ENCODE measurements around the gene CACNA1C.

The CACNA1C gene

GRCh38 chr12:2347844-2348481 lies 295.2 kb downstream of the CACNA1C start:
- DNase-seq (ENCODE audit: low read depth), result no peak
- H3K4me3 ChIP-seq (ENCODE audit: low read length), result no peak overlapping the region
- TF ChIP-seq, protein P1, sequence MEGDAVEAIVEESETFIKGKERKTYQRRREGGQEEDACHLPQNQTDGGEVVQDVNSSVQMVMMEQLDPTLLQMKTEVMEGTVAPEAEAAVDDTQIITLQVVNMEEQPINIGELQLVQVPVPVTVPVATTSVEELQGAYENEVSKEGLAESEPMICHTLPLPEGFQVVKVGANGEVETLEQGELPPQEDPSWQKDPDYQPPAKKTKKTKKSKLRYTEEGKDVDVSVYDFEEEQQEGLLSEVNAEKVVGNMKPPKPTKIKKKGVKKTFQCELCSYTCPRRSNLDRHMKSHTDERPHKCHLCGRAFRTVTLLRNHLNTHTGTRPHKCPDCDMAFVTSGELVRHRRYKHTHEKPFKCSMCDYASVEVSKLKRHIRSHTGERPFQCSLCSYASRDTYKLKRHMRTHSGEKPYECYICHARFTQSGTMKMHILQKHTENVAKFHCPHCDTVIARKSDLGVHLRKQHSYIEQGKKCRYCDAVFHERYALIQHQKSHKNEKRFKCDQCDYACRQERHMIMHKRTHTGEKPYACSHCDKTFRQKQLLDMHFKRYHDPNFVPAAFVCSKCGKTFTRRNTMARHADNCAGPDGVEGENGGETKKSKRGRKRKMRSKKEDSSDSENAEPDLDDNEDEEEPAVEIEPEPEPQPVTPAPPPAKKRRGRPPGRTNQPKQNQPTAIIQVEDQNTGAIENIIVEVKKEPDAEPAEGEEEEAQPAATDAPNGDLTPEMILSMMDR (IDR thresholded peaks at IDR 0.05; ENCODE audit: insufficient read depth, low read depth, low read length, missing control alignments), result no peak

DNA sequence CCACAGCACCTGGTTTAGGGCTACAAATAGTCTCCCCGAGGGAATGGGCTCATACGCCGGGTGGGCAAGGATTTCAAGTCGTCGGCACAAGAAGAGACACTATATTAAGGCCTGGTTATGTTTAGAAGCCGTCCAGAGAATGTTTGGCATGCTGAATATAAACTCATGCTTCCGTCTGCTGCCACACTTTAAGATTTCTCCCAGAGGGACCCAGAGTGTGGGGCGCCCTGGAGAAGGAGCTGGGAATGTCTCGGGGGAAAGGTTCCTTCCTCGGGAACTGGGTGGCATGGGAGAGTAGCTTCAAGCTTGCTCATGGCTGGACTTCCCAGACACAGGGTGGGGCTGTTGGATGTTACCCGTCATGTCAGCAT lies 295.7 kb downstream of the CACNA1C start:
- TF ChIP-seq, protein P1 (IDR thresholded peaks at IDR 0.05; ENCODE audit: insufficient read depth, low read depth, low read length, missing control alignments), result no peak
- DNase-seq (ENCODE audit: low read depth), result no peak
- no peak overlapping the region for H3K4me3 ChIP-seq (ENCODE audit: low read length)

DNA sequence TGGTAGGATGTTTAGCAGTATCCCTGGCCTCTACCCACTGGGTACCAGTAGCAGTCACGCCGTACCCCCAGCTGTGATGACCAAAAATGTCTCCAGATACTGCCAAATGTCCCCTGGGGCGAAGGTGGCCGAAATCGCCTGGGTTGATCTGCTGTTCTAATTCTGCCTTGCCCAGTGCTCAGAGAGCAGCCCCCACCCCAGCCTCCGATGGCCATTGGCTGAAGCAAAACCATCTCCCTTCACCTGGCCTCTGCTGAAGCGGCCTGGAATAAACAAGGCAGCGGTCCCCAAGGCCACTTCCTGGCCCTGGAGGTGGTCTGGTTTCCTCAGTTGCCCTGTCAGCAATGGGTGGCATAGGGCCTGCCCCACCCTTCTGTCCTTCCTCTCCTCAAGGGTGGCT lies 298.4 kb downstream of the CACNA1C start:
- no peak overlapping the region for H3K4me3 ChIP-seq (ENCODE audit: low read length)
- no peak for DNase-seq (ENCODE audit: low read depth)
- TF ChIP-seq, protein P1 (IDR thresholded peaks at IDR 0.05; ENCODE audit: insufficient read depth, low read depth, low read length, missing control alignments), result no peak

DNA sequence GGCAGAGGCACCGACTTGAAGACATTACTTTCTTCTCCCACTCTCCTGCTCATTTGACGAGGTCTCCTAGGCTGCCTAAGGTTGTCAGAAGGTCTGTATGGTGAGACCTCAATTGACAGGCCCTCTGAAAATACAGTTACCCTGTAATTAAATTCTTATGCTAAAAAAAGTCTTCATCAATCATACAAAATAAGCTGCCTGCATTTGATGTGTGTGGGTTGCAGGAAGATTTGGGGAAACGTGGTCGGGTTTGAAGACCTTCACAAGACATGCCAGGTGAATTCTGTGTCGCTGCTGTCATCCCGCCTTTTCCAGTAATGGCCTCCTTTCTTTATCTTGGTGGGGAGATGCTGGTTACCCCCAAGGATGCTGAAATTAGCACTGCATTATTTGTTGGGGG lies 299.4 kb downstream of the CACNA1C start:
- DNase-seq (ENCODE audit: low read depth), result no peak
- TF ChIP-seq, protein P1 (IDR thresholded peaks at IDR 0.05; ENCODE audit: insufficient read depth, low read depth, low read length, missing control alignments), result no peak
- no peak overlapping the region for H3K4me3 ChIP-seq (ENCODE audit: low read length)

DNA sequence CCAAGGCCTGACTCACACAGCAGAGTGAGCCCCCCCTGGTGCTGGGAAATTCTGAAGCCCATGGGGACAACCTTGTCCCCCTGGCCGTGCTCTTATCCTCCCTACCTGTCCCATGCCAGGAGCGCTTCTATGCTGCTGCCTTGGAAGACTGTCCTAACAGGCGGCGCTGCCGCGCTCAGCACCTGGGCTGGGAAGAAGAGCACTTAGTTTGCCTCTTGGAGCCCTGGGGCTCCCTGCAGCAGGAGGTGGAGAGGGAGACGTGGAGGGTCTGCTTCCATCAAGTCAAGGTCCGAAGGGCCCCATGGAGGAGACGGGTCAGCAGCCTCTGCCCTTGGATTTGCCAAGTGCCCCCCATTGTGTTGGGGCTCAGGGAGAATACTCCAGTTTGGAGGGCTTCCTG lies 300.5 kb downstream of the CACNA1C start:
- no peak for DNase-seq (ENCODE audit: low read depth)

DNA sequence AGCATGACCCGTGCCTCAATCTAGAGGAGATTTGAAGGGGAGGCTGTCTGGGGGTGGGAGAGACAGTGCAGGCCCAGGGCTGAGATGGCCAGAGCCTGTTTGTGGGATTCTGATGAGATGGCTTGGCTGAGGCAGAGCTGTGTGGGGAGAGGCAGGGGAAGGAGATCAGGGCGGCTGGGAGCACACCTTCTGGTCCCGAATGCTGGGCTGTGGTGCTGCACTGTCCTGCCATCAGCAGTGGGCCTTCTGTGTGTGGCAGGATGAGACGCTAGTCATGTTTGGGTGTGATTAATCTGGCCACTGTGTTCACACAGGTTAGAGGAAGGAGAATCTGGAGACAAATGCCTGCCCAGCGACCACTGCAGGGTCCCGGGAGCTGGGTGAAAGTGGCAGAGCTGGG lies 300.9 kb downstream of the CACNA1C start:
- TF ChIP-seq, protein P1 (IDR thresholded peaks at IDR 0.05; ENCODE audit: insufficient read depth, low read depth, low read length, missing control alignments), result no peak
- H3K4me3 ChIP-seq (ENCODE audit: low read length), result no peak overlapping the region
- DNase-seq (ENCODE audit: low read depth), result no peak

More for the DNA sequence above, 300.5 kb downstream of the CACNA1C start:
- TF ChIP-seq, protein P1 (IDR thresholded peaks at IDR 0.05; ENCODE audit: insufficient read depth, low read depth, low read length, missing control alignments), result no peak
- H3K4me3 ChIP-seq (ENCODE audit: low read length), result no peak overlapping the region

Measured in epithelial cell of esophagus (primary cell).